Gastrocnemius medialis (tissue), 4 donors: ENCODE results near the gene PNMA8C. TPM values are rescaled to one million over a fixed set of nuclear protein-coding genes. Genes with fewer than 3 reads are reported as not detected.

Experiments
- ATAC-seq, 2 donors: fragments of 150-250 bp; one replicate each; pipeline ENCODE4 v1.9.1; 2016
- DNase-seq, 2 donors: peaks; one replicate each; pipeline ENCODE4 v3.0.0-alpha.2; 2019
- H3K27ac ChIP-seq, 4 donors: fragments of 200-600 bp; sonication (generic); 1 replicate in 1 of 4; 2 replicates in 3 of 4; pipeline ENCODE4 v1.5.1; 2016 to 2018; ENCODE audit warnings: mild to moderate bottlenecking in 2 of 4, moderate library complexity in 1 of 4
- H3K27me3 ChIP-seq, 3 donors: fragments of 200-600 bp; sonication (generic) in 2 of 3; 1 replicate in 1 of 3; 2 replicates in 2 of 3; pipeline versions ENCODE4 v1.5.1 to v1.6.0; 2016 to 2019; ENCODE audit warnings: mild to moderate bottlenecking in 1 of 3, moderate library complexity in 1 of 3
- H3K36me3 ChIP-seq, 2 donors: fragments of 200-600 bp; sonication (generic) in 1 of 2; one replicate each; pipeline ENCODE4 v1.5.1; 2017 to 2018
- H3K4me1 ChIP-seq, 2 donors: fragments of 200-600 bp; sonication (generic) in 1 of 2; one replicate each; pipeline ENCODE4 v1.5.1; 2016 to 2017; ENCODE audit warnings: mild to moderate bottlenecking in 2 of 2
- H3K4me3 ChIP-seq, 4 donors: fragments of 200-600 bp; sonication (generic) in 3 of 4; 1 replicate in 1 of 4; 2 replicates in 3 of 4; pipeline ENCODE4 v1.5.1; 2016 to 2019; ENCODE audit warnings: mild to moderate bottlenecking in 2 of 4
- H3K9me3 ChIP-seq, 3 donors: fragments of 200-600 bp; sonication (generic) in 2 of 3; 1 replicate in 1 of 3; 2 replicates in 2 of 3; pipeline ENCODE4 v1.5.1; 2016 to 2019
- POLR2A ChIP-seq, 2 donors: fragments of 450-650 bp; IDR thresholded peaks; one replicate each; pipeline ENCODE4 v1.6.1; 2017; ENCODE audit warnings: antibody characterized with exemption in 2 of 2, mild to moderate bottlenecking in 2 of 2, moderate library complexity in 2 of 2
- in situ Hi-C, 4 donors: fragments of 200-750 bp; cut with MboI; loops; one replicate each; pipeline versions ENCODE4 v1.15.0 to v1.8.0; 2017; ENCODE audit warnings: low sequenced_read_pairs in 4 of 4
- intact Hi-C: fragments of 100-400 bp; cut with DNase I; formaldehyde crosslinking; loops from one replicate; pipeline ENCODE4 v1.15.1; 2023; ENCODE audit warnings: low total_unique reads
- total RNA-seq, 4 donors: library from RNA; depleted of rRNA; stranded (reverse); fragments of >200 nt; gene quantifications; one replicate each; pipeline versions ENCODE4 v1.1.0 to v1.2.3, GENCODE V29; 2016
- TF ChIP-seq, protein P1 (sequence below), 5 experiments: fragments of 450-650 bp in 3 of 5; fragments of 200-600 bp in 2 of 5; sonication (generic) in 2 of 5; IDR thresholded peaks in 4 of 5; conservative IDR thresholded peaks in 1 of 5; 1 replicate in 4 of 5; 2 replicates in 1 of 5; pipeline ENCODE4 v1.5.1; 2016 to 2019; ENCODE audit warnings: antibody characterized with exemption in 5 of 5, mild to moderate bottlenecking in 3 of 5, moderate library complexity in 3 of 5

Gene PNMA8C
- total RNA-seq, 4 donors from 2014 or later = not detected

DNA sequence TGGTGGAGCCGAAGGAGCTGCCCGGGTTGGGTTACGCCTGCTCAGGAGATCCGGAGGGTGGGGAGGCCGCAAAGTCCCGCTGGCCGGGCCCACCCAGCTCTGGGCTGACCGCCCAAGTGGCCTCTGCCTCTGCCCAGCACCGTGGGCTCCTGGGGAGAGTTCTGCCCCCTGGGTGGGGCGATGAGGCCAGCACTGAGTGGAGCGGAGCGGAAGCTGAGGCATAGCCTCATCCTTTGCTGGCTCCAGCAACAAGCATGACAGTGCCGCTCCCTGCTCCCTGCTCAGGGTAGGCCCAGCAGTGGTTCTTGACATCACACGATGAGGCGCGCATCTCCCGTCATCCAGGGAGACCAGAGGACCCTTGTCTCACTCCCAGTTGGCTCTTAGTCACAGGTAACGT lies 37.9 kb downstream of the PNMA8C start:
- in situ Hi-C loops (loop anchor here in 1 of 4 donors (10.0 kb wide), 1 partner anchor 124 kb away; no protein-coding TSS in a partner anchor), intact Hi-C loops (no loop called here)
- Histone ChIP-seq H3K36me3 (peaks cover 0 to 54% of the 10 kb centered on the region in 2 donors), H3K27ac (no peak overlapping the region), H3K4me3 (no peak overlapping the region), H3K27me3 (no peaks in the 10 kb centered on the region), H3K9me3 (no peaks in the 10 kb centered on the region), H3K4me1 (no peaks in the 10 kb centered on the region)
- ATAC-seq (no peak), DNase-seq (no peak)
- TF ChIP-seq, protein P1, sequence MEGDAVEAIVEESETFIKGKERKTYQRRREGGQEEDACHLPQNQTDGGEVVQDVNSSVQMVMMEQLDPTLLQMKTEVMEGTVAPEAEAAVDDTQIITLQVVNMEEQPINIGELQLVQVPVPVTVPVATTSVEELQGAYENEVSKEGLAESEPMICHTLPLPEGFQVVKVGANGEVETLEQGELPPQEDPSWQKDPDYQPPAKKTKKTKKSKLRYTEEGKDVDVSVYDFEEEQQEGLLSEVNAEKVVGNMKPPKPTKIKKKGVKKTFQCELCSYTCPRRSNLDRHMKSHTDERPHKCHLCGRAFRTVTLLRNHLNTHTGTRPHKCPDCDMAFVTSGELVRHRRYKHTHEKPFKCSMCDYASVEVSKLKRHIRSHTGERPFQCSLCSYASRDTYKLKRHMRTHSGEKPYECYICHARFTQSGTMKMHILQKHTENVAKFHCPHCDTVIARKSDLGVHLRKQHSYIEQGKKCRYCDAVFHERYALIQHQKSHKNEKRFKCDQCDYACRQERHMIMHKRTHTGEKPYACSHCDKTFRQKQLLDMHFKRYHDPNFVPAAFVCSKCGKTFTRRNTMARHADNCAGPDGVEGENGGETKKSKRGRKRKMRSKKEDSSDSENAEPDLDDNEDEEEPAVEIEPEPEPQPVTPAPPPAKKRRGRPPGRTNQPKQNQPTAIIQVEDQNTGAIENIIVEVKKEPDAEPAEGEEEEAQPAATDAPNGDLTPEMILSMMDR (IDR thresholded peaks at IDR 0.05 in 4 of 5, conservative IDR thresholded peaks at IDR 0.05 in 1 of 5) = no peak
- TF ChIP-seq POLR2A (IDR thresholded peaks at IDR 0.05) = no peak

DNA sequence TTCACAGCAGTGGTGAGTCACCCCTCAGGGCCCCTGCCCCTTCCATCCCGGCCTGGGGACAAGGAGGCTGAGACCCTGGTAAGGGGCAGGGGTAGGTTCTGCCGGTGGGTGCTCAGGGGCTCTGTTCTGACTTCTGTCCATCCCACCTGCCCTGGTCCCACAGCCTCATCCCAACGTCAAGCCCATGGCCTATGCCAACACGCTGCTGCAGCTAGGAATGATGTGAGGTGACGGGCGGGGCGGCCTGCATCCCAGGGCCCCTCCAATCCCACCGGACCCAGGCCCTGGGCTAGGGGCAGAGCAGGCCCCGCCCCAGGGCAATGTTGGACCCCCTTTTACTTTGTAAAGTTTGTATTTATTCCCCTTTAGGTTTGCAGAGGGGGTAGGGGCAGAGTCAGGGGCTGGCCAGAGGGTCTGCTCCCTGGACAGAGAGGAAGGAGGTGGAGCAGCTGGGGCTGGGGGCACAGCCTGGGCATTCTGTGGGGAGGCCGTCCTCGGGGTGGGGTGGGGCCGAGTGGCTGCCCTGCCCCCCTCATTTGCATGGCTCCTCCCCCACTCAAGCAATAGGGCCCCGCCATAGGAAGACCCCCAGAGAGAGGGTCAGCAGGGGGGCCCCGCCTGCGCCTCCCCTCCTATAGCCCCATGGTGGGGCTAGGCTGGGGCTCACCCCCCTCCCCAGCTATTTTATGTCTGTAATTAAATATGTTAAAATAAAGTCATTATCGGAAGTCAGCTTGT lies 38.4 kb downstream of the PNMA8C start:
- H3K27ac ChIP-seq = no peak overlapping the region
- intact Hi-C loops (no loop called here), in situ Hi-C loops (loop anchor here in 1 of 4 donors (10.0 kb wide), 1 partner anchor 125 kb away; no protein-coding TSS in a partner anchor)
- no peaks in the 10 kb centered on the region for H3K9me3 ChIP-seq
- H3K4me1 ChIP-seq = no peaks in the 10 kb centered on the region
- DNase-seq = no peak
- no peak for ATAC-seq
- no peaks in the 10 kb centered on the region for H3K27me3 ChIP-seq
- TF ChIP-seq, protein P1 (IDR thresholded peaks at IDR 0.05 in 4 of 5, conservative IDR thresholded peaks at IDR 0.05 in 1 of 5) = no peak
- TF ChIP-seq POLR2A (IDR thresholded peaks at IDR 0.05) = no peak
- peaks cover 0 to 55% of the 10 kb centered on the region in 2 donors for H3K36me3 ChIP-seq
- H3K4me3 ChIP-seq = no peak overlapping the region

DNA sequence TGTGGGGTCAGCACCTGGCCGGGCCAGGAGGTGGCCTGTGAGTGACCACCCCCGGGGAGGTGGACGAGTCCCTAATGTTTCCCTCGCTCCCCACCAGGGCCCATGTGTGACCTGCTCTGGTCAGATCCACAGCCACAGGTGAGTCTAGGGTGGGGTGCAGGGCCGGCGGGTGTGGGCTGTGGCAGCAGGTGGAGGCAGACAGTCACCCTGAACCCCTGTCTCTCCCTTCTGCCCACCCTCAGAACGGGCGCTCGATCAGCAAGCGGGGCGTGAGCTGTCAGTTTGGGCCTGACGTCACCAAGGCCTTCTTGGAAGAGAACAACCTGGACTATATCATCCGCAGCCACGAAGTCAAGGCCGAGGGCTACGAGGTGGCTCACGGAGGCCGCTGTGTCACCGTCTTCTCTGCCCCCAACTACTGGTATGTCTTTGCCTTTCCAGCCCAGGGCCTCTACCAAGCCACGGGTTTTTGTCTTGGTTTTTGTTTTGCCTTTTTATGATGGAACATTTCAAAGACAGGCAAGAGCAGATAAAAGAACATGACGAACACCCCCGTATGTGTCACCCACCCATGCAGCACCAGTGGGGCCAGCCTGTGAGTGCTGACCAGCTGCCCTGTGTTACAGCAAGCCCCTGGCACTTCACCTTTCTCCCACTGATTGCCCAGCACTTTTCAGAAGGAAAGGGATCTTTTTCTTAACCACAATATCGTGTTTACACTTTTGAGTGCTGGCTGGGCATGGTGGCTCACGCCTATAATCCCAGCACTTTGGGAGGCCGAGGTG lies 40.2 kb downstream of the PNMA8C start:
- Histone ChIP-seq H3K4me1 (no peaks in the 10 kb centered on the region), H3K27me3 (no peaks in the 10 kb centered on the region), H3K4me3 (no peak overlapping the region), H3K36me3 (peaks cover 0 to 72% of the 10 kb centered on the region in 2 donors), H3K9me3 (no peaks in the 10 kb centered on the region), H3K27ac (no peak overlapping the region)
- TF ChIP-seq POLR2A (IDR thresholded peaks at IDR 0.05) = no peak
- TF ChIP-seq, protein P1 (IDR thresholded peaks at IDR 0.05 in 4 of 5, conservative IDR thresholded peaks at IDR 0.05 in 1 of 5) = no peak
- ATAC-seq = no peak
- intact Hi-C loops = no loop called here
- no peak for DNase-seq
- in situ Hi-C loops = no loop called here

DNA sequence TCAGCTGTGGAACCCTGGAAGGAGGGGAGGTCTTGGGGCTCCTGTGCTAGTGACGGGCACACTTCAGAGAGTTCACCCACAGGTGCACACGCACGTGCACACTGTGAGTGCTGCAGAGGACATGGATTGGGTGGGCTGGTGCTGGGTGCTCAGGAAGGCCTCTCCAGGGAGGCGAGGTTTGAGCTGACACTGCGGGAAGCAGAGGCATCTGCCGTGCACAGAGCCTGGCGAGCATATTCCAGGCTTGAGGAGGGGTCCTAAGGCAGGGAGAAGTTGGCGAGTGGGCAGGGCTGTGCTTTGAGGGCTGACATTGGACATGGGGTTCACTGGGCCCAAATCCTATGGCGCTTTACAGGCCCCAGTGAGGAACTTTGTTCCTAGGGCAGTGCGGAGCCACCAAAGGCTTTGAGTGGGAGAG lies 41.0 kb downstream of the PNMA8C start:
- DNase-seq = no peak
- no peaks in the 10 kb centered on the region for H3K9me3 ChIP-seq
- ATAC-seq = no peak
- TF ChIP-seq, protein P1 (IDR thresholded peaks at IDR 0.05 in 4 of 5, conservative IDR thresholded peaks at IDR 0.05 in 1 of 5) = no peak
- TF ChIP-seq POLR2A (IDR thresholded peaks at IDR 0.05) = no peak
- no peaks in the 10 kb centered on the region for H3K27me3 ChIP-seq
- peaks cover 0 to 80% of the 10 kb centered on the region in 2 donors for H3K36me3 ChIP-seq
- H3K4me1 ChIP-seq = no peaks in the 10 kb centered on the region
- no peak overlapping the region for H3K4me3 ChIP-seq
- intact Hi-C loops = no loop called here
- in situ Hi-C loops = no loop called here
- H3K27ac ChIP-seq = no peak overlapping the region
